Measurements from ENCODE around the gene CPSF3.

CPSF3 gene

DNA sequence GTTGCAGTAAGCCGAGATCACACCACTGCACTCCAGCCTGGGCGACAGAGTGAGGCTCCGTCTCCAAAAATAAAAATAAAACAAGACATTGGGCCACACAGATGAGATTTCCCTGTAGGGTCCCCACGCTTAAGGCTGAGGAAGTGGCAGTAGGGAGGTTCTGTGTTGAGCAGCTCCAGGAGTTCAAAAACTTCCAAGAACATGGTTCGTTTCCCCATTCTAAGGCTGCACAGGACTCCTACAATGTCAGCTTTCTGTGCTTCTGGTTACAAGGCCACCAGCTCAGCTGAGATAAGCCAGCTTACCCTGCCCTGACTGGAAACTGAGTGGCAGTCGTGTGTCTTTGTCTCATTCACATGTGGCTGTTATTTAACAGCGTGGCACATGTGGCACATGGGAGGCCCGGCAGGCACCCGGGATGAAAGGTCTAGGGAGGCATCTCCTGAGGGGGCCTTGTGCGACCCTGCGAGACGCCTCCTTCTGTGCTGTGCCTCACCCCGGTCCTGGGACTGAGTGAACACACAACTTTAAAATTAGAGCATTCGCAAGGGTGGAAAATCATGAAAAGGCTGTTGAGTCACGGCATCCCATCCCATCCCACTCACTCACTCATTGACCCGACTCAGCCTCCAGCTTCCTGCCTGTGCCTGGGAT is 7.8 kb upstream of the CPSF3 start:
- no peak overlapping the region for H2AFZ ChIP-seq (ENCODE audit: low read depth, low read length)
- ATAC-seq (ENCODE audit: insufficient read depth, low read depth) (no peak), DNase-seq (no peak)
- H3K27ac ChIP-seq (ENCODE audit: low read length) = no peak overlapping the region
- H3K27me3 ChIP-seq (ENCODE audit: insufficient read depth, low read length, poor library complexity) = no peaks in the 10 kb centered on the region
- H3K36me3 ChIP-seq (ENCODE audit: insufficient read depth, low read length) = peaks cover 49% of the 10 kb centered on the region
- peaks cover 11% of the 10 kb centered on the region; the same call in 1 of the 2 replicates for H3K4me1 ChIP-seq (ENCODE audit: insufficient read depth, low read length)
- no peak overlapping the region for H3K4me3 ChIP-seq (ENCODE audit: low read depth in 1 of 2, low read length in 2 of 2)
- no peak overlapping the region for H3K9ac ChIP-seq (ENCODE audit: low read depth, low read length)
- no peak overlapping the region for H3K4me2 ChIP-seq (ENCODE audit: insufficient read depth, low read length)
- H3K79me2 ChIP-seq (ENCODE audit: insufficient read depth, low read length) = peaks cover 53% of the 10 kb centered on the region
- no peak for TF ChIP-seq CTCF (IDR thresholded peaks at IDR 0.05; ENCODE audit: borderline replicate concordance, extremely low read depth, low read length, poor library complexity, severe bottlenecking)
- no peak for TF ChIP-seq EZH2 (IDR thresholded peaks at IDR 0.05; ENCODE audit: borderline replicate concordance, low read depth, low read length, severe bottlenecking)
- H4K20me1 ChIP-seq (ENCODE audit: insufficient read depth, low read length) = peaks cover 16% of the 10 kb centered on the region; the same call in 1 of the 2 replicates
- H3K9me3 ChIP-seq (ENCODE audit: insufficient read depth, low read length, severe bottlenecking) = no peaks in the 10 kb centered on the region

GRCh38 chr2:9416267-9416961 is 7.0 kb upstream of the CPSF3 start:
- H3K27me3 ChIP-seq (ENCODE audit: insufficient read depth, low read length, poor library complexity) = no peaks in the 10 kb centered on the region
- peaks cover 60% of the 10 kb centered on the region for H3K79me2 ChIP-seq (ENCODE audit: insufficient read depth, low read length)

GRCh38 chr2:9416962-9417316 is 6.5 kb upstream of the CPSF3 start:
- Histone ChIP-seq H4K20me1 (ENCODE audit: insufficient read depth, low read length) (peaks cover 20% of the 10 kb centered on the region), H3K4me2 (ENCODE audit: insufficient read depth, low read length) (no peak overlapping the region), H2AFZ (ENCODE audit: low read depth, low read length) (no peak overlapping the region), H3K9me3 (ENCODE audit: insufficient read depth, low read length, severe bottlenecking) (no peaks in the 10 kb centered on the region), H3K4me1 (ENCODE audit: insufficient read depth, low read length) (peaks cover 22% of the 10 kb centered on the region), H3K27ac (ENCODE audit: low read length) (no peak overlapping the region), H3K27me3 (ENCODE audit: insufficient read depth, low read length, poor library complexity) (no peaks in the 10 kb centered on the region), H3K36me3 (ENCODE audit: insufficient read depth, low read length) (peaks cover 40% of the 10 kb centered on the region), H3K4me3 (ENCODE audit: low read depth in 1 of 2, low read length in 2 of 2) (no peak overlapping the region), H3K79me2 (ENCODE audit: insufficient read depth, low read length) (peaks cover 65% of the 10 kb centered on the region), H3K9ac (ENCODE audit: low read depth, low read length) (no peak overlapping the region; the same call in 1 of the 2 replicates)
- TF ChIP-seq EZH2 (IDR thresholded peaks at IDR 0.05; ENCODE audit: borderline replicate concordance, low read depth, low read length, severe bottlenecking) (no peak), CTCF (IDR thresholded peaks at IDR 0.05; ENCODE audit: borderline replicate concordance, extremely low read depth, low read length, poor library complexity, severe bottlenecking) (no peak)
- DNase-seq (no peak), ATAC-seq (ENCODE audit: insufficient read depth, low read depth) (no peak)

More at GRCh38 chr2:9416267-9416961, 7.0 kb upstream of the CPSF3 start:
- Histone ChIP-seq H3K27ac (ENCODE audit: low read length) (no peak overlapping the region), H3K4me1 (ENCODE audit: insufficient read depth, low read length) (peaks cover 17% of the 10 kb centered on the region), H3K9ac (ENCODE audit: low read depth, low read length) (no peak overlapping the region), H3K36me3 (ENCODE audit: insufficient read depth, low read length) (peaks cover 44% of the 10 kb centered on the region), H3K9me3 (ENCODE audit: insufficient read depth, low read length, severe bottlenecking) (no peaks in the 10 kb centered on the region), H3K4me2 (ENCODE audit: insufficient read depth, low read length) (no peak overlapping the region), H4K20me1 (ENCODE audit: insufficient read depth, low read length) (peaks cover 16% of the 10 kb centered on the region; the same call in 1 of the 2 replicates), H3K4me3 (ENCODE audit: low read depth in 1 of 2, low read length in 2 of 2) (no peak overlapping the region), H2AFZ (ENCODE audit: low read depth, low read length) (no peak overlapping the region)
- no peak for DNase-seq
- no peak for TF ChIP-seq CTCF (IDR thresholded peaks at IDR 0.05; ENCODE audit: borderline replicate concordance, extremely low read depth, low read length, poor library complexity, severe bottlenecking)
- no peak for TF ChIP-seq EZH2 (IDR thresholded peaks at IDR 0.05; ENCODE audit: borderline replicate concordance, low read depth, low read length, severe bottlenecking)
- ATAC-seq (ENCODE audit: insufficient read depth, low read depth) = no peak
